GM13976 (cell line): ENCODE measurements around the gene TNS3.

Experiments
- DNase-seq: peaks from one replicate; pipeline ENCODE4 v3.0.0; 2012; ENCODE audit warnings: low spot score
- in situ Hi-C: fragments of 300-500 bp; cut with MboI; formaldehyde crosslinking; loops from one replicate; pipeline ENCODE4 v1.12.0; 2022; ENCODE audit warnings: low sequenced_read_pairs, mixed read lengths, inconsistent platforms; ENCODE audit not compliant: unreplicated experiment
- TF ChIP-seq, protein P1 (sequence below): IDR thresholded peaks from 2 replicates; pipeline ENCODE4 v1.5.1; 2012; ENCODE audit warnings: borderline replicate concordance, mild to moderate bottlenecking; ENCODE audit not compliant: insufficient read depth; ENCODE audit errors: extremely low read depth, missing control alignments, control extremely low read depth

TNS3 gene

DNA sequence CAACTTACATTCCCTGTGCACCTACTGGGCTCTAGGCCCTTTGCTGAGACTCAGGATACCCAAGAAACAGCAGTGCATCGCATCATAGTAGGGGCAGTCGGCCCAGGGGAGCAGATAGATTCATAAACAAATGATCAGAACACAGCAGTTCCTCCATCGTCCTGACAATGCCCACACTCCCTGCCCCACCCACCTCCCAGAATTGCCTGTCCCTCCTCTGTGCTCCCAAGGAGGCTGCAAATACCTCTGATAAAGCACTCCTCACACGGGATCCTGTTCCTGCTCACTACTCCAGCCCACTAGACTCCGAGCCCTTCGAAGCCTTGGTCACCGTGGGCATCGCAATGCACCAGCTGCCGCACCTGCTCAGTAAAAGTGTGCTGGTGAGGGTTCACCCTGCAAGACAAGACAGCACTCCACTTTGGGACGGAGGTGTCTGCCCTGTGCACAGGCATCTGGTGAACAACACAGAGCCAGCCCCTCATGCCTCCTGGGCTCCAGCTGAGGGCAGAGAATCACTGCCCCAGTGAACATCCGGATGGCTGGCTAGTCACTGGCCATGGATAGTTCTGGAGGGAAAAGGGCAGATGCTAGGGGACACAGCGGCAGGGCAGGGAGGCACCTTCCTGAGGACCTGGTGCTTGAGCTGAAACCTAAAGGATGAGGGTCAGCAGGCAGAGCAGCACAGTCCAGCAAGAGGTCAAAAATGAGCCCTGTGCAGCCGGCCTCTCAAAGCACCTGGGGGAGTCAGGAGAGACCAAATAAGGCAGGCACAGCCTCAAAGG lies 60.7 kb downstream of the TNS3 start:
- in situ Hi-C loops, result no loop called here
- DNase-seq, result no peak
- TF ChIP-seq, protein P1, sequence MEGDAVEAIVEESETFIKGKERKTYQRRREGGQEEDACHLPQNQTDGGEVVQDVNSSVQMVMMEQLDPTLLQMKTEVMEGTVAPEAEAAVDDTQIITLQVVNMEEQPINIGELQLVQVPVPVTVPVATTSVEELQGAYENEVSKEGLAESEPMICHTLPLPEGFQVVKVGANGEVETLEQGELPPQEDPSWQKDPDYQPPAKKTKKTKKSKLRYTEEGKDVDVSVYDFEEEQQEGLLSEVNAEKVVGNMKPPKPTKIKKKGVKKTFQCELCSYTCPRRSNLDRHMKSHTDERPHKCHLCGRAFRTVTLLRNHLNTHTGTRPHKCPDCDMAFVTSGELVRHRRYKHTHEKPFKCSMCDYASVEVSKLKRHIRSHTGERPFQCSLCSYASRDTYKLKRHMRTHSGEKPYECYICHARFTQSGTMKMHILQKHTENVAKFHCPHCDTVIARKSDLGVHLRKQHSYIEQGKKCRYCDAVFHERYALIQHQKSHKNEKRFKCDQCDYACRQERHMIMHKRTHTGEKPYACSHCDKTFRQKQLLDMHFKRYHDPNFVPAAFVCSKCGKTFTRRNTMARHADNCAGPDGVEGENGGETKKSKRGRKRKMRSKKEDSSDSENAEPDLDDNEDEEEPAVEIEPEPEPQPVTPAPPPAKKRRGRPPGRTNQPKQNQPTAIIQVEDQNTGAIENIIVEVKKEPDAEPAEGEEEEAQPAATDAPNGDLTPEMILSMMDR, result no peak

DNA sequence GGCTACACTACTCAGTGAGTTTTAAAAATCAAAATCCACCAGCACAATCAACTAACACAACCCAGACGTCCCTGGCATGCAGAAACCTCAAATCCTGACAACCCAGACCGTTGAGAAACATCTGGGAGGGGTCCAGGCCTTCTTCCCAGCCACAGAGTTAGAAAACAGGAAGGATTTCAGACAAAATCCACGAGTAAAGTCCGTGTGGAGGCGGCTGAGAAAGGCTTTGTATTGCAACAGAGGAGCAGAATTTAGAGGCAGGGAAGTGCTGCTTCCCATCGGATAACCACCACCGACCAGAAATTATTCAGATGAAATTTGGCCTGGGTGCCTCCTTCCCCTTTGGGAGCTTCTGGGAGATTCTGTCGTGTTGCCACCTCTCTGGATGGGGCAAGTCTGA lies 61.5 kb downstream of the TNS3 start:
- in situ Hi-C loops, result no loop called here
- no peak for DNase-seq
- TF ChIP-seq, protein P1, result no peak

DNA sequence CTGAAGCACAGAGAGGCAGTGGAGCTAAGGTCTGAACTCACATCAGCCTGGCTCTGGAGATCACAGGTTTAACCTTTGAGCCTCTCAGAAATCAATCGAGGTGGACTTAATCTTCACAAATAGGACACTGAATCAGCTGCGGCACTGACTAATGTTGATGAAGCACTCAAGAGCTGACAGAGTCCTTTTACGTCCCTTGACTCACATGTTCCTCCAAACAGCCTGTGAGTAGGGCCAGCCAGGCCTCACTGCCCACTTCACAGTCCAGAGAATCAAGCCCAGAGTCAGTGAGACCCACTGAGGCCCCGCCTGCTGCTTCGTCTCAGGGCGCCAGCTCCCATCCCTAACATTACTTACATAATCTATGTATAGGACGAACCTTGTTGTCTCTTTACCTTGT lies 63.1 kb downstream of the TNS3 start:
- TF ChIP-seq, protein P1, result no peak
- in situ Hi-C loops, result no loop called here
- no peak for DNase-seq

DNA sequence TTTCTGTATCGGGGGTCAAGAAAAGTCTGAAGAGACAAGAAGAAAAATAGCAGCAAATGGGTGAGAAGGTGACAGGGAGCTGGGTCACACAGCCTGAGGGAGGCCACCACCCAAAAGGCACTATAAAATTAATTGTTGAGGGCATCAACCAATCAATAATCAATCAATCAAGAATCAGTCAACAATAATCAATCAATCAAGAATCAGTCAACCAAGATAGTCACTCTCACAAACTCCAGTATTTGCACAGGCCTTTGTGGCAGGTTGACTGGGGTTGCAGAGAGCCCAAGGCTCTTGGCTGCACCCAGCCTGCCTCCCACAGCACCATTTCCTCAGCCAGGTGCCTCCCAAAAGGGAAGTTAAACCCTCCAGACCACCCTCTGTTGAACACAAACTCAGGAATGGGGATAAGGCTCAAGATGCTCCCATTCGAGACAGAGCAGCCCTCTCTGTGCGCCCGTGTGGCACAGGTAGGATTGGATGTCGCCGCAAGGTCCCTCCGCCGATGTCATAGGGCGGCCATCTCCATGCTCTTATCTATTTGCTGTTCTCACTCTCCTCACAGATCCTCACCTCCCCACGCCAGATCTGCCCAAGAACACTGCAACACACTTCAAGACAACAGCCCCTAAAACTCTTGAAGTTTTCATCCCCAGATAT lies 64.0 kb downstream of the TNS3 start:
- TF ChIP-seq, protein P1, result no peak
- no peak for DNase-seq
- in situ Hi-C loops, result no loop called here

DNA sequence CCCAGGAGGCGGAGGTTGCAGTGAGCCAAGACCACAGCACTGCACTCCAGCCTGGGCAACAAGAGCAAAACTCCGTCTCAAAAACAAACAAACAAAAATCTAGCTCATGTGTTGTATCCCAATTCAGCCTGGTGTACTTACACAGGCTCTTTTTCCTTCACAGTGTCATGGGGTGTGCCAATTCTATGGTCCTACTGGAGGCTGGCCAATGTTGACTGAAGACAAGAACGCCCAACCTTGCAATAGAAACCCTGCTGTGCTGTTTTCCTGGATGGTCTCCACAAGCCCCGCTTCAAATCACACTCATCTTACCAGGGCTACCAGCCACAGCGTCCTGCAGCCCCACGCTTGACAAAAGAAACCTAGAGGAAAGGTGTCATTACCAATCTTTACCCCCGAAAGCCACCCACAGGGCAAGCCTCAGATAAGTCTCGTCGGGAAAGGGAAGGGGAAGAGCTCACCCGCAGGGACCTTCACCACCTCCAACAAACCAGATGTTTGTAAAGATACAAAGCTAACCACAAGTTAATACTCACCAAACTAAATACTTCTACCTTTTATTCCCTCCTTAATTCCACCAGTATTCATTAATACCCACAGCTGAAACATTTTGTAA lies 64.8 kb downstream of the TNS3 start:
- in situ Hi-C loops, result no loop called here
- TF ChIP-seq, protein P1, result no peak
- DNase-seq, result no peak

DNA sequence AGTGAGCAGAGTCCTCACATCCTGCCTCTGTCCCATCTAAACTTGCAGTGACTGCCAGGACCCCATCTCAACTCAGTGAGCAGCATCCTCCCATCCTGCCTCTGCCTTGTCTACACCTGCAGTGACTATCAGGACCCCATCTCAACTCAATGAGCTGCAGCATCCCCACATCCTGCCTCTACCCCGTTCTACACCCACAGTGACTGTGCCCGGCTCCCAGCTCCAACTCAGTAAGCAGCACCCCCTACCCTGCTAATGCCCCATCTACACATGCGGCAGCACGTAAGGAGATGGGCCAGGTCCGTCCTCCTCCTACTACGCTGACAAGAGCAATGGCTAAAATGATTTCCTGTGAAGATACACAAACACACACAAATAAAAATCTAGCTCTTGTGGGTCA lies 65.5 kb downstream of the TNS3 start:
- DNase-seq, result no peak
- TF ChIP-seq, protein P1, result no peak
- in situ Hi-C loops, result no loop called here
